ENCODE measurements around the gene LMNTD2.
"Not testable (repeated sequence)": the region's sequence is repeated elsewhere in the genome, so short reads cannot be mapped to it uniquely, and the experiment has no call there.

Gene LMNTD2

DNA sequence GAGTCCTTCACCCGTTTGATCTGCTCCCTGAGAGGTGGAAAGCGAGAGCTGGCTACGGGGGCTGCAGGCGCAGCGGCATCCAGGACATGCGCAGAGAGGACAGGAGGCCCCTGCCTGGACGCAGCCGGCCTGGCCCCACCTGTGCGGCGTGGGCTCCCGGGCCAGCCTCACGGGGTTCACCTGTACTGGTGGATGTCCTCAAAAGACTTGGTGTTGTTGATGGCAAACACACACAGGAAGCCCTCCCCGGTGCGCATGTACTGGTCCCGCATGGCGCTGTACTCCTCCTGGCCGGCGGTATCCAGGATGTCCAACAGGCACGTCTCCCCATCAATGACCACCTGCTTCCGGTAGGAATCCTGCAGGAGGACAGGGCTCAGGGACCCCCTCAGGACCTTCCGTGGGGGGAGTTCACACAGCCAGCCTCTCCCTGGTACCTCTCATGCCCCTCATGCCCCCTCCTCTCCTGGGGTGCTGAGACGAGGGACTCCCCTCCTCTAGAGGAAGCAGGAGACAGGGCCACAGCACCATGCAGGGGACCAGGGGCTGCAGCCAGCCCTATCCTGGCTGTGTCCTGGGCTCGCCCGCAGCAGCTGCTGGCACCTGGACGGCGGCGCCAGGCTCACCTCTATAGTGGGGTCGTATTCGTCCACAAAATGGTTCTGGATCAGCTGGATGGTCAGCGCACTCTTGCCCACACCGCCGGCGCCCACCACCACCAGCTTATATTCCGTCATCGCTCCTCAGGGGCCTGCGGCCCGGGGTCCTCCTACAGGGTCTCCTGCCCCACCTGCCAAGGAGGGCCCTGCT is 26.7 kb downstream of the LMNTD2 start:
- no peak for DNase-seq (ENCODE audit: low spot score)

DNA sequence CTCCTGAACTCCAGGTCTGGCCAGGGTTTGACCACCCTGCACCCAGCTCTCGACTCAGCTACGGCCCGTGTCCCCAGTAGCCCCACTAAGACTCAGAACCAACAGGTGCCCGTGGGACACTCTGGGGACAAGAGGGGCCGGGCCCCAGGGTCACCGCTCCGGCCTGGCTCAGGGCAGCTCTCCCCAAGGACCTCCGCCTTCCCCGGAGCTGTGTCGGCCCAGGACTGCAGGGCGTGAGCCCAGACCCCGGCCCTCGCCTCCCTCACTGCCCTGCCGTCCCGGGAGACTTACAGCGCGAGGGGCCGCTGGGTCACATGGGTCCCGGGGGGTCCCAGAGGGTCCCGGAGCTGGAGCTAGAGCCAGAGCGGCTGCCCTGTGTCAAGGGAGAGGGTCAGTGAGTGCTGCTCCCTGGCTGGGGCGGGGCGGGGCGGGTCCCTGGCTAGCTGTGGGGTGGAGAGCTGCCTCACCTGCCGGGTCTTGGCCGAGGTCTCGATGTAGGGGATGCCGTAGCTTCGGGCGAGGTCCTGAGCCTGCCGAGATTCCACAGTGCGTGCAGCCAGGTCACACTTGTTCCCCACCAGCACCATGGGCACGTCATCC is 27.5 kb downstream of the LMNTD2 start:
- no peak for DNase-seq (ENCODE audit: low spot score)

DNA sequence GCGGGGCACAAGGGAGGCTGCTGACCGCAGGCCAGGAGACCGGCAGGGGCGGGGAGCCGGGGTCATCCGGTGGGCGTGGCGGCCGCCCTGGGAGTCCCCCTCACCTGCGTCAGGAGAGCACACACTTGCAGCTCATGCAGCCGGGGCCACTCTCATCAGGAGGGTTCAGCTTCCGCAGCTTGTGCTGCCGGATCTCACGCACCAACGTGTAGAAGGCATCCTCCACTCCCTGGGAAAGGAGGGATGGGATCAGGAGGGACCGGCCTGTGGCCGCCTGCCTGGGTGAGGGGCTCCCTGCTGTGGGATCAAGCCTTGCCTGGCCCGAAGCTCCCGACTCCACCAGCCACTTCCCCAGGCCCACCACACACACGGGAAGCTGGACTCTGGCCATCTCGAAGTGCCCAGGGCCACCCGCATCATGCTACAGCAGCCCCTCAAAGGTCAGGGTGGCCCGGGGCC is 28.0 kb downstream of the LMNTD2 start:
- no peak for DNase-seq (ENCODE audit: low spot score)

DNA sequence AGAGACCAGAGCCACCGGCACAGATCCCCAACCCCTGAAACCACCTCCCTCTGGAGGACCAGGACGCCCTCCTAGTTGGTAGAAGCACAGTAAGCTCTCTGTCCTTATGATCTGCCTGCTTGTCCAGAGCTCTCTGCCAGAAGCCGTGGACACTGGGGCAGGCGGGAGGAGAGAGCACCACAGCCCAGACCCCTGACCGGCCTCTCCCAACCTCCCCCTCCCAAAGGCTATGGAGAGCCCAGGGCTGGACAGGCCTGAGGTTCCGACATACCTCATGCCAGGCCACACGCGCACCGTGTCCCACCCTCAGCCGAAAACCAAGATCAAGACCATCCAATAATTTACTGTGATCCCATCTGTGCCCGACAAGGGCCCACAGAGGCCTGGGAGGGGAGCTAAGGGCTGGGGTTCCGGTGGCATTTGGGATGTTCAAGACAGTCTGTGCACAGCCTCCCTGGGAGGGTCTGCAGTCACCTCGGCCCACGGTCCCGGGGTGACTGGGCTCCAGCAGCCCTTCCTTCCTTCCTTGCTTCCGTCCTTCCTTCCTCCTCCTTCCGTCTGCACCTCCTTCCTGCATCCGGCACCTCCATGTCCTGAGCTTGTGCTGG is 28.5 kb downstream of the LMNTD2 start:
- DNase-seq (ENCODE audit: low spot score) = no peak

DNA sequence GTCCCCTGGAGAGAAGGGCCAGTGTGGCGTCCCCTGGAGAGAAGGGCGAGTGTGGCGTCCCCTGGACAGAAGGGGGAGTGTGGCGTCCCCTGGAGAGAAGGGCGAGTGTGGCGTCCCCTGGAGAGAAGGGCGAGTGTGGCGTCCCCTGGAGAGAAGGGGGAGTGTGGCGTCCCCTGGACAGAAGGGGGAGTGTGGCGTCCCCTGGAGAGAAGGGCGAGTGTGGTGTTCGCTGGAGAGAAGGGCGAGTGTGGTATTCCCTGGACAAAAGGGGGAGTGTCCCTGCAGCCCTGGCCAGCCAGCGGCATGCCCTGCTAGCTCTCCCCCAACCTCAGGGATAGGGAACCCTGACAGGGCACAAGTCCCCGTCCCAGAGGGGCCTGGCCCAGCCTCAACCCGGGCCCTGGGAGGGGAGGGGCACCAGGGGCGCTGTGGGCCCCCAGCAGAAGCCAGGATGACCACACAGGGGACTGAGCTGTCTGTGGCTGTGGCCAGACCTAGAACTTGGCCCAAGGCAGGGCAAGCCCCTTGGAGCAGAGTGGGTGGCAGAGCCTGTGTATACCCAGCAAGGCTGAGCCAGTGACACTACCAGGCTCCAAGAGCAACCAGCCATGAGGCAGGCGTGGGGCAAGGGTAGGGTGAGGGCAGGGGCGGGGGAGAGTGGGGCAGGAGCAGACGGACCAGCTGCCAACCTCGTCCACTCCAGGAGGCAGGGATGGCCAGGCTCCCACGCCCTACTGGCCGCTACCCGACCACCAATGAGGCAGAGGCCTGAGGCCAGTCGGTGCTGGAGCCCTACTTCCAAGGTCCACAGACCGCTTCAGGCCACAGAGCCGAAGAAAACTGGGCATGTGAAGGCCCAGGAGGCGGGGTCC is 29.3 kb downstream of the LMNTD2 start:
- DNase-seq (ENCODE audit: low spot score) = no peak

DNA sequence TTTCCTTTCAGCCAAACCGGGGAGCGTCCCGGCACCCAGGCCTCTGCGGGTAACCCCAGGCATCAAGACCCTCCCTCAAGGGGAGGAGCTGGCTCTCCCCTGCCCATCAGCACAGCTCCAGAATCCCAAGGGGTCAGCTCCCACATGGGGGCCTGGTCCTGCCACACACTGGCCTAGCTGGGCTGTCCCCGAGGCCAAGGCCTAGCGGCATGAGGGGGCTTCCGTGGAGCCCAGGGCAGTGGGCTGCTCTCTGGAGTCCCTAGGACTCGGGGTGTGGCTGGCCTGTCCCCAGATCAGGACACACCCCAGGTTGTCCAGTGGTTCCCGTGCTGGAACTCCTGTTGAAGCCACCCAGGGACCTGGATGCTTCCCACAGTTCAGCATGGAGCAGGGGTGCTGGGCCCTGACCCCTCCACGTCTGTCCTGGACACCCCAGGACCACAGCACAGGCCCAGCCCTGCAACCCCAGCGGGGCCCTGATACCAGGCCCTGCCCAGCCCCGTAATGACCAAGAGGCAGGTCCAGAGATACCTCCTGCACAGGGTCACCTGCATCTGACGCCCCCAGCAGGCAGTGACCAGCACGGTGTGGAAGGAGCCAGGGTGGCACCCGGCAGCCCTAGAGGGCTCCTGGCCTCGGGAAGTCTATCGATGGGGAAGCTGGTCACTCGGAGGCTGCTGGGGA is 30.7 kb downstream of the LMNTD2 start:
- DNase-seq (ENCODE audit: low spot score) = no peak

DNA sequence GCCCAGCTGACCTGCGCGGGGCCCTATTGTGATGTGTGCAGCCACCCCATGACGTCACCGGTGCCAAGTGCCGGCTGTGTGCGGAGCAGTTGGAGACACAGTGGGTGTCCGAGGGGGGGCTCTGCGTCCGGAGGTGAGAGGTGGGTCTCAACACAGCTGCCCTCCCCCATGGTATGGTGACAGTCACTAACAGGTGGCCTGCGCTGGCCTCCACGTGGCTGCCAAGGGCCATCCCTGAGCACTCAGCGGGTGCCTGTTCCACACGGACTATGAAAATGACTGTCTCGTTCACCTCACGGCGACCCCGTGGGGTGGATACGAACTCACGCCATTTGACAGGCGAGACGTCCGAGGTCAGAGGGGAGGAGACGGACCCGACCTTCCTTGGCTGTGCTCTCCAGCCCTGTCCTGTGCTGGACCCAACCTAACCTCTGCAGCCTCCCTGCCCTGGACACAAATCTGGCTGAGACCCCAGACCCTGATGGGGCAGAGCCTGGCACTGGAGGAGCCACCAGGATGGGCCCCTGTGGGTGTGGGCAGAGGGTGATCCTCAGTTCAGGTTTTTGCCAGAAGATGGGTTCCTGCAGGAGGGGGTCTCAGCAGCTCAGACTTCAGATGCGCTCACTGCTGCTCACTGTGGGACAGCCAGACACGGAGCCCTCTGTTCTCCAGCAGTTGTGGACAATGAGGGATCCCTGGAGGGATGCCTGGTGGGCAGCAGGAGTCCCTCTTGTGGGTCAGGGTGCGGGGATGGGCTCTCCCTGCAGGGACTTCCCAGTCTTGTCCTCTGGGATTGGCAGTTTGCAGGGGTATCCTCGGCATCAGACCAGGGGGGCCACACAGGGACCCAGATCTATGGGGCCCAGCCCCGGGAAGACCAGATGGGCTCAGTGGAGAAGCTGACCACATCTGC is 31.5 kb downstream of the LMNTD2 start:
- DNase-seq (ENCODE audit: low spot score) = no peak

DNA sequence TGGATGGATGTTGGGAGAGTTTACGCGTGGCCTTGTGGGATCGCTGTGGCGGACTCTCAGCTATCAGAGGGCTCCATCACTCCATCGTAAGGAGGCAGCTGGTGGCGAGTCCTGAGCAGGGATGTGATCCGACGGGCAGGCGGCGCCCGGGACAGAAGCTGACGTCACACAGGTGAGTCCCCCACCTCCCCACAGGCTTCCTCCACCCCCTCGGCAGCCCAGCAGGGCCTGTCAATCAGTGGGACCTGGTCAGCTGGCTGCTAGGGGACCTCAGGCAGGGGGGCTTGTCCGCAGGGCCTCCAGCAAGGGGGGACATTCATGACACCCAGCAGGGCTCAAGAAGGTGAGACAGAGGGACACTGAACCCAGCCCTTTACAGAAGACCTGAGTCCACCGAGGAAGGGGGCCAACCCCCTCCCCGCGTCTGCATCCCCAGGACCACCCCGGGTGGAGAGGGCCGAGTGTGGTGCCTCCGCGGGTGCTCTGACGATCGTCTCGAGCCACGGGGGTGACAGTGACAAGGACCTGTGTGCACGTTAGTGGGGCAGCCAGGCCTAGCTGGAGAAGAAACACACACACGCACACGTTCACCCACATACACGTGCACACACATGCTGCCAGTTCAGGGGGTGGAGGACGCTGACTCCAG is 32.2 kb downstream of the LMNTD2 start:
- no peak for DNase-seq (ENCODE audit: low spot score)

DNA sequence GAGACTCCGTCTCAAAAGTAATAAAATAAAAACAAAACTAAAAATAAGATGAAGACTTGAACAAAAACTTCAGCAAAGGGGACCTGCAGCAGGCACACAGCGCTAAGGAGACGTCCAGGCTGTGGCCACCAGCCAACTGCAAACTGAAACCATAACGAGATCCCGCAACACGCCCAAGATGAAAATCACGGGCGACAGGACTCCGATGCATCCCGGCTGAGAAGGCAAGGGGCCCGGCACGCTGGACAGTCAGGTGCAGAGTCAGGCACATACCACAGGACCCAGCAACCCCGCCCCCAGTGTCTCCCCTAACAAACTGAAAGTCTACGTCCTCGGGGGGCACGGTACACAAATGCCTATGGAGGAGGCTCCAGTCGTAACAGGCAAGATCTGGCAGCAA is 34.3 kb downstream of the LMNTD2 start:
- DNase-seq (ENCODE audit: low spot score) = no peak

DNA sequence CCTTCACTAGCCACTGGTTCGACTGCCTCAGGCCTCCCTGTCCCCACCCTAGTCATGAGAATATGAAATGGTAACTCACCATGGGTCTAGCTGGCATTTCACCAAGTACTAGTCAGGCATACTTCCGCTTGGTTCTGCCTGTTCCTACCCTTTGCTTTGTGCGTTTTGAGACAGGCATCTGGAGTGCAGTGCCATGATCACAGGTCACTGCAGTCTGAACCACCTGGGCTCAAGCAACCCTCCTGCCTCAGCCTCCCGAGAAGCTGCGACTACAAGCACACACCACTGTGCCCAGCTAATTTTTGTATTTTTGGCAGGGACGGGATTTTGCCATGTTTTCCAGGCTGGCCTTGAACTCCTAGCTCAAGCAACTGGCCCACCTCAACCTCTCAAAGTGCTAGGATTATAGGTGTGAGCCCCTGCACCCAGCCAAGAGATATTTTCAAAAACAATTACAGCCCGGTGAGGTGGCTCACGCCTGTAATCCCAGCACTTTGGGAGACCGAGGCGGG is 39.3 kb downstream of the LMNTD2 start:
- no peak for DNase-seq (ENCODE audit: low spot score)

DNA sequence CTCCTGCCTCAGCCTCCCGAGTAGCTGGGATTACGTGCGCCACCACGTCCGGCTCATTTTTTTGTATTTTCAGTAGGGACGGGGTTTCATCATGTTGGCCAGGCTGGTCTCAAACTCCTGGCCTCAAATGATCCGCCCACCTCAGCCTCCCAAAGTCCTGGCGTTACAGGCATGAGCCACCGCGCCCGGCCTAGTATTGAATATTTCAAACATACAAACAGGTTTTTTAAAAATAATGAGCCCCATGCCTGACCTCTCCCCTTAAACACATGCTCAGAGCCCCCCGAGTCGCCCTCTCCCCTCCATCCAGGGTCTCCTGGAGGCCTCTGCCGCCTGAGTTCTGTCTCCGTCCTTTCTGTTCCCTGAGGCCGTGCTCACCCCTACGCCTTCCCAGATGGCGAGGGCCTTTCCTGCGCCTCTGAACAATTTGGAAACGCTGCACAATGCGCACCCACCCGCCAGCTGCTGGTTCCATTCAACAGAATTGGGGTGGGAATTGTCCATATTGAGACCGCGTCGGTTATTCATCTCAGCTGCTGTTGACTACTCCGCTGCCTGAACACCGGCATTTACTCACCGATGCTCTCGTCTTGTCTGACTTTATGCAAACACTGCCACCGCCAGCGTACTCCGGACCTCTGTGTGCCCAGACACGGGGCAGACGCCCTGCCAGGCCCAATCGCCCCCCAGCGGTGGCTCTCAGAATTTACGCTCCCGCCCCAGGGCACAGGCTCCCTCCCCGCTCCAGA is 39.9 kb downstream of the LMNTD2 start:
- DNase-seq (ENCODE audit: low spot score) = no peak

DNA sequence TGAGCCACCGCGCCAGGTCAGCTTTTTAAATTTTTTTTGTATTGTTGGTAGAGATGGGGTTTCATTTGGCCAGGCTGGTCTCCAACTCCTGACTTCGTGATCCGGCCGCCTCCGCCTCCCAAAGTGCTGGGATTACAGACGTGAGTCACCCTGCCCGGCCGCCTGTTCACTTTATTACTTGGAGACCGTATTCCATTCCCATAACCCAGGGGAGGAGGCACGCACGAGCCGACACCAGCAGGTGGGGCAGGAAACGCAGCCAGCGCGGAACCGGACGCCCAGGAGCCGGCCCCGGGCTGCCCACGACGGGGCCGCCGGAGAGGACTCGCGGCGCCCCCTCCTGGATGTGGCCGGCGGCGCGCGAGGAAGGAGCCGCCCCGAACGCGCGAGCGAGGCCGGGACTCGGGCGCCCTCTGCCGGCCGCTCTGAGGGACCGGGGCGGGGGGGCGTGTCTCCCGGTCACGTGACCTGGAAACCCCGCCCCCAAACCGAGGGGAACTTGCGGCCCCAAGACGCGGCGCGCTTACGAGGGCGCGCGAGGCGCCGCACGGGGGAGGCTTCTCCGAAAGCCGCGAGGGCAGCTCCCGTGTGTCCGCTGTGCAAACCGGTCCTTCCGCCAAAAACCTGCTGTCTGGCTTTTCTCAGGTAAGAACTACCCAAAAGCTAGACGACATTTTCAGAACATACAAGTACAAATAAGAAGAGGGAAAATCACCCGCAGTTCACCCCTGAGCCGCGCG is 41.9 kb downstream of the LMNTD2 start:
- DNase-seq (ENCODE audit: low spot score) = peak; percentile 95

DNA sequence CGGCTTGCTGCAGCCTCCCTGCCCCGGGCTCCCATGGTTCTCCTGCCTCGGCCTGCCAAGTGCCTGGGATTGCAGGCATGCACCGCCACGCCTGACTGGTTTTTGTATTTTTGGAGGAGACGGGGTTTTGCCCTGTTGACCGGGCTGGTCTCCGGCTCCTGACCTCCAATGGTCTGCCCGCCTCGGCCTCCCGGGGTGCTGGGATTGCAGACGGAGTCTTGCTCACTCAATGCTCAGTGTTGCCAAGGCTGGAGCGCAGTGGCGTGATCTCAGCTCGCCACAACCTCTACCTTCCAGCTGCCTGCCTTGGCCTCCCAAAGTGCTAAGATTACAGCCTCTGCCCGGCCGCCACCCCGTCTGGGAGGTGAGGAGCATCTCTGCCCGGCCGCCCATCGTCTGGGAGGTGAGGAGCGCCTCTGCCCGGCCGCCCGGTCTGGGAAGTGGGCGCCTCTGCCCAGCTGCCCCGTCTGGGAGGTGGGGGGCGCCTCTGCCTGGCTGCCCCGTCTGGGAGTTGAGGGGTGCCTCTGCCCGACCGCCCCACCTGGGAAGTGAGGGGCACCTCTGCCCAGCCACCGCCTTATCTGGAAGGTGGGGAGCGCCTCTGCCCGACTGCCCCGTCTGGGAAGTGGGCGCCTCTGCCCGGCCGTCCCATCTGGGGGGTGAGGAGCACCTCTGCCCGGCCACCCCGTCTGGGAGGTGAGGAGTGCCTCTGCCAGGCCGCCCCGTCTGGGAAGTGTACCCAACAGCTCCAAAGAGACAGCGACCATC is 43.4 kb downstream of the LMNTD2 start:
- DNase-seq (ENCODE audit: low spot score) = not testable (repeated sequence)

DNA sequence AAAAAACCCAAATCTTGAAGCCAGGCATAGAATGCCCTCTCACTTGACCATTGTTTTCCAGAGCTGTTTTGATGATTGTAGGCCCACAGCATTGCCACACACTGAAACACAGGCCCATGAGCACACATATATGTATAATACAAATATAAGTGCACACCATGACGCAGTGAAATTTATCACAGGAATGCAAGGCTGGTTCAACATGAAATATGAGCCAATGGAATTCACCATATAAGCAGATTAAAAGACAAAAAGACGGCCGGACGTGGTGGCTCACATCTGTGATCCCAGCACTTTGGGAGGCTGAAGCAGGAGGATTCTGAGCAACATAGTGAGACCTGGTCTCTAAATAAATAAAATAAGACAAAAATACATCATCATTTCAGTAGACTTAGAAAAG is 44.1 kb downstream of the LMNTD2 start:
- no peak for DNase-seq (ENCODE audit: low spot score)

DNA sequence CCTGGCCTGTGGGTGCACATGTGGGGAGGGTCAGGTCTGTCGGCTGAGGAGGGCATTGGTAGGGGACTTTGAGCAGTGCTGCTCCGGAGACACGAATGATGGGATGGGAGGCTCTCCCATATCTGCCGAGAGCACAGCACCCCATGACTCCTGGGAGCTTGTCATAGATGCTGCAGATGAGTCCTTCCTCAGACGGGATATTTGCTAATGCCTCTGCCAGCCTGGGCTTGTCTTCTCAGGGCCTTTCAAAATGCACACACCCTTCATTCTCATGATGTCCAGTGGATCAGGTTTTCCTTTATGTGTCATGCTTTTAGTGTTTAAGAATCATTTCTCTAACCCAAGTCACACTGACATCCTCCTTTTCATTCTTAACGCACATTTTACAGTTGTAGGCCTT is 45.4 kb downstream of the LMNTD2 start:
- DNase-seq (ENCODE audit: low spot score) = no peak

DNA sequence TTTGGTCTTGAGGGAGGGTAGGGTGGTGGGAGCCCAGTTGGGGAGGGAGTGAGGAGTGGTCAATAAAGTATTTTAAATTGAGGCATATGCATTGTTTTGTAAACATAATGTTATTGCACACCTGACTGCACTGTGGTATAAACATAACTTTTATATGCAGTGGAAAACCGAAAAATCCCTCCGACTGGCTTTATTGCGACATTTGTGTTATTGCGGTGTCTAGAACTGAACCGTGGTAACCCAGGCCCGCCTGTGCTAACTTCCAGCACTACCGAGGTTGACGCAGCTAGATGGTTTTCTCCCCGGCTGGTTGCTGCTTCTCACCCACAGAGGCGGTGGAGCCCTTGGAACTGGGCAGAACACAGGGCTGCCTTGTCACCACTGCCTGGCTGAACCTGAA is 45.9 kb downstream of the LMNTD2 start:
- no peak for DNase-seq (ENCODE audit: low spot score)

DNA sequence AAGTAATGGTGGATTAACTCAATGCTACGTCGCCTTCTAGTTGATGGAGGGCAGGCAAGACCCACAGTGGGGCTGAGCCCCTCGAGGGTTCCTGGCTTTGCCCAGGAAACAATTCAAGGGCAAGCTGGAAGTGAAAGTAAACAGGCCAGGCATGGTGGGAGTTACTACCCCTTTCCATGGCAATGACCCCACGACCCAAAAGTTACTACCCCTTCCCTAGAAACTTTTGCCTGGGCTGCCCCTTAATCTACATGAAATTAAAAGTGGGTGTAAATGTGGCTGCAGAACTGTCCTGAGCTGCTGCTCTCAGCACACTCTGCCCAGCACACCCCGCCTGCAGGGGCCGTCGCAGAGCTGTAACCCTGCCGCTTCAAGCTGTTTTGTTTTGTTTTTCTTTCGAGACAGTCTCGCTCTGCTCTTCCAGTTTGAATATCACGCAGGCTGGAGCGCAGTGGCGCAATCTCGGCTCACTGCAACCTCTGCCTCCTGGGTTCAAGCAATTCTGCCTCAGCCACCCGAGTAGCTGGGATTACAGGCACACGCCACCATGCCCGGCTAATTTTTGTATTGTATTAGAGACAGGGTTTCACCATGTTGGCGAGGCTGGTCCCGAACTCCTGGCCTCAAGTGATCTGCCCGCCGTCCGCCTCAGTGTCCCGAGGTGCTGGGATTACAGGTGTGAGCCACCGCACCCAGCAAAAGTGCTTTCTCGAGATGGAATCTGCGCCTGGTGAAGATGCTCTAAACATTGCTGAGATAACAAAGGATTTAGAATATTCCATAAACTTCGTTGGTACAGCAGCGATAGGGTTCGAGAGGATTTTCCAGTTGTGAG is 47.6 kb downstream of the LMNTD2 start:
- no peak for DNase-seq (ENCODE audit: low spot score)
